ACC112 (cell line): Measurements from ENCODE around the gene SPATA33.

Source experiments
- H2AFZ ChIP-seq: fragments of 200-600 bp; sonication (generic); one replicate; pipeline ENCODE4 v1.6.0; 2017; ENCODE audit warnings: antibody characterized with exemption, low read length; ENCODE audit not compliant: unreplicated experiment
- H3K27ac ChIP-seq: fragments of 200-600 bp; sonication (generic); 2 replicates; pipeline ENCODE4 v1.5.1; 2014; ENCODE audit warnings: low read depth, mild to moderate bottlenecking, antibody characterized with exemption, low read length, moderate library complexity
- H3K27me3 ChIP-seq: fragments of 200-600 bp; sonication (generic); 2 replicates; pipeline ENCODE4 v1.6.1; 2014; ENCODE audit warnings: mild to moderate bottlenecking, antibody characterized with exemption, low read length, moderate library complexity, mixed read lengths; ENCODE audit not compliant: insufficient read depth
- H3K36me3 ChIP-seq: fragments of 200-600 bp; sonication (generic); 2 replicates; pipeline ENCODE4 v1.6.1; 2016; ENCODE audit warnings: mild to moderate bottlenecking, antibody characterized with exemption, low read length, moderate library complexity, mixed read lengths; ENCODE audit not compliant: insufficient read depth
- H3K4me1 ChIP-seq: fragments of 200-600 bp; sonication (generic); one replicate; pipeline ENCODE4 v1.6.1; 2016; ENCODE audit warnings: low read length, mixed read lengths; ENCODE audit not compliant: insufficient read depth, unreplicated experiment, control insufficient read depth
- H3K4me3 ChIP-seq: fragments of 200-600 bp; sonication (generic); 2 replicates; pipeline ENCODE4 v1.5.1; 2014; ENCODE audit warnings: mild to moderate bottlenecking, low read depth, low read length
- H3K79me2 ChIP-seq: fragments of 200-600 bp; sonication (generic); one replicate; pipeline ENCODE4 v1.6.0; 2016; ENCODE audit warnings: low read length; ENCODE audit not compliant: control insufficient read depth, unreplicated experiment, insufficient read depth

The SPATA33 gene

DNA sequence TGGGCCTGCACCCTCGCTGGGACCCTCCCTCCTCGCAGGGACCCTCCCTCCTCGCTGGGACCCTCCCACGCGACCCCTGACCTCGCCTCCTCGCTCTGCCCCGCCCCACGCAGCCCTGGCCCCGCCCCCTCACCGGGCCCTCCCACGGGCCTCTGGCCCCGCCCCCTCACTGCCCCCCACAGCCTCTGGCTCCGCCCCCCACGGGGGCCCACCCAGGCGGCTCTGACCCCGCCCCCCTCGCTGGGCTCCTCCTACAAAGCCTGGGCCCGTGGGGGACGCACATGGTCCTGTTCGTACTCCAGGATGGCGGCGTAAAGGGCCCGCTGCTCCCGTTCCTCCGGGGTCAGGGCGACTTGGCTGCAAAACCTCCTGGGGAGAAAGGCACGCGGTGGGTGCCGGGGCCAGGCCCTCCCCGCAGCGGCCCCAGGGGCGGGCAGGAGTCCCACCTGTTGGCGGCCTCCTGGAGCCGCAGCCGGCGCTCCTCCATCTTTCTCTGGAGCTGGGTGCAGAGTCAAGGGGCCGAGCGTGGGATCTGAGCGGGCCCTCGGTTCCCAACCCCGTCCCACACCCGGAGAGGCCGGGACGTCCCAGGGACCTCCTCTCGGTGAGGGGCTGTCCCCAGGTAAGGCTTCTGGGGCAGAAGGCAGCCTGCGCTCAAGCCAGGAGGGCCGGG is 54.1 kb downstream of the SPATA33 start:
- Histone ChIP-seq H3K36me3 (no peaks in the 10 kb centered on the region), H3K4me1 (no peaks in the 10 kb centered on the region), H3K79me2 (no peaks in the 10 kb centered on the region), H2AFZ (no peak overlapping the region), H3K27me3 (no peaks in the 10 kb centered on the region), H3K4me3 (peak overlapping the region; percentile 79), H3K27ac (no peak overlapping the region)

- H3K27me3 ChIP-seq: no peaks in the 10 kb centered on the region
- no peaks in the 10 kb centered on the region for H3K4me1 ChIP-seq
- H3K4me3 ChIP-seq: peak overlapping the region; percentile 79
- H3K79me2 ChIP-seq: peaks cover under 1% of the 10 kb centered on the region
- H3K27ac ChIP-seq: no peak overlapping the region
- no peaks in the 10 kb centered on the region for H3K36me3 ChIP-seq
- H2AFZ ChIP-seq: no peak overlapping the region
Measured at GRCh38 chr16:89712274-89712781, 54.7 kb downstream of the SPATA33 start.

DNA sequence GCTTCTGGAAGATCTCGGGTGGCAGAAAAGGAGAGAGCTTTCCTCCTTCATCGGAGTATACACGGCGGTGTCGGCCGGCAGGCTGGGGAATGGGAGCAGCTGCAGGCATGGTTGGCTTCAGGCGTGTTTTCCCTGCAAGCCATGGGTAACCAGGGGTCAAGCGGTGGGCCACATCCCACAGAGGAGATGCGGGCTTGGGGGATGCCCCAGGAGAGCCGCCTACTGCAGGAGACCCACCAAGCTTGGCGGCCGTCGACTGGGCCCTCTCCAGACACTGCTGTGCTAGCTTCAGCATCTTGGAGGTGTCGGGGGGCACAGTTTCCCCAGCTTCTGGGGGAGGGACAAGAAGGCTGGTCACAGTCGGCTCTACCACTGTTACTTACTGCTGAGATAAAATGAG is 58.9 kb downstream of the SPATA33 start:
- H3K4me3 ChIP-seq: no peak overlapping the region
- no peak overlapping the region for H2AFZ ChIP-seq
- H3K36me3 ChIP-seq: no peaks in the 10 kb centered on the region
- H3K27ac ChIP-seq: no peak overlapping the region
- peaks cover 7% of the 10 kb centered on the region for H3K79me2 ChIP-seq
- H3K4me1 ChIP-seq: peaks cover 19% of the 10 kb centered on the region
- no peaks in the 10 kb centered on the region for H3K27me3 ChIP-seq

DNA sequence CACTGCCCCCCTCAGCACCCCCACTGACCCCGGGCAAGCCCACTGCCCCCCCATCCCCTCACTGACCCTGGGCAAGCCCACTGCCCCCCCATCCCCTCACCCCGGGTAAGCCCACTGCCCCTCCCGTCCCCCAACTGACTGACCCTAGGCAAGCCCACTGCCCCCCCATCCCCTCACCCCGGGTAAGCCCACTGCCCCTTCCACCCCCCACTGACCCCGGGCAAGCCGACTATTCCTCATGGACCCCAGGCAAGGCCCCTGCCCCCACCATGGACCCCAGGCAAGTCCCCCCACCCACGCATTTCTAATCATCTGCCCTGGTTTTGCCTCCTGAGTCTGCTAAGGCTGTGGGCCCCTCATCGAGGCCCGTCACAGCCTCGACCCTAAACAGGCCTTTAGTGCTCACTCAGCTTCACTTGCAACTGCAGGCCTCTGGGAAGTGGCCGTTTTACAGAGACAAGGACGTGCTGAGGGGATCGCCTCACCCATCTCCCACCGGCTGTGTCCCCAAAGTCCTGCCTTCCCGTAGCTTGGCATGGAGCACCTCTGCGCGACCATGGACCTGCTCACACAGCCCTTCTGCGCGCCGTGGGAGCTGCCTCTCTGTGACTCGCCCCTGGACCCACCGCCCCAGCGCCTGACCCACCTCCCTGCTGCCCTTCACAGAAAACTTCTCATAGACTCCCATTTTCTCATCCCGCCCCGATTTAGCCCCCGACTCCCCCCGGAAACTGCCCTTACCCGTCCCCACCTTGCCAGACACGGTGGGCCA is 59.5 kb downstream of the SPATA33 start:
- H3K4me3 ChIP-seq: no peak overlapping the region
- no peak overlapping the region for H2AFZ ChIP-seq
- H3K4me1 ChIP-seq: peaks cover 19% of the 10 kb centered on the region
- H3K36me3 ChIP-seq: no peaks in the 10 kb centered on the region
- no peak overlapping the region for H3K27ac ChIP-seq
- no peaks in the 10 kb centered on the region for H3K27me3 ChIP-seq
- peaks cover 10% of the 10 kb centered on the region for H3K79me2 ChIP-seq

DNA sequence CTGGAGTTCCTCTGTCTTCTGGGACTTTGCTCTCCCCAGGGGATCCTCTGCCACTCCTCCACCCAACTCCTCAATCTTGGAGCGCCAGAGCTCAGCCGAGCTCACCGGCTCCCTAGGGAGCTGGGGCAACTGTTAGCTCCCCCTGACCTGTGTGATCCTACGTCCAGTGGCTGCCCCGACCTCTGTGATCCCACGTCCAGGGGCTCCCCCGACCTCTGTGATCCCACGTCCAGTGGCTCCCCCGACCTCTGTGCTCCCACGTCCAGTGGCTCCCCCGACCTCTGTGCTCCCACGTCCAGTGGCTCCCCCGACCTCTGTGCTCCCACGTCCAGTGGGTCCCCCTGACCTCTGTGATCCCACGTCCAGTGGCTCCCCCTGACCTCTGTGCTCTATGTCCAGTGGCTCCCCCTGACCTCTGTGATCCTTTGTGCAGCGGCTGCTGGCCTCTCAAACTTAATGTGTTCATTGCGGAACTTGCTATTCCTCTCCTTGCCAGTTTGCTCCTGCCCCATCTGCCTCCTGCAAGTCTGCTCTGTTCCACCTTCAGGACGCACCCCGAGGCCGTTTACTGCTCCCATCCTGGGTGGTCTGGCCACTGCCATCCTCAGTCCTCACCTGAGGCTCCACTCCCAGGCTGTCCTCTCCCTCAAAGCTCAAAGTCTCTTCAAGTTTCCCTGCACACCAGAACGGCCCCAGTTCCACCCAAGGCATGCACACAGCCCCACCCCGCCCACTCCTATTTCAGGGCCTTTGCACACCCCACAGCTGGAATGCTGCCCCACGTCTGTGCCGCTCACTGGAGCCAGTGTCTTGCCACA is 60.3 kb downstream of the SPATA33 start:
- no peaks in the 10 kb centered on the region for H3K36me3 ChIP-seq
- peaks cover 25% of the 10 kb centered on the region for H3K4me1 ChIP-seq
- H3K27me3 ChIP-seq: no peaks in the 10 kb centered on the region
- H2AFZ ChIP-seq: no peak overlapping the region
- no peak overlapping the region for H3K4me3 ChIP-seq
- H3K27ac ChIP-seq: peak overlapping the region; percentile 85; the same call in 1 of the 2 replicates
- peaks cover 18% of the 10 kb centered on the region for H3K79me2 ChIP-seq
